Fibroblast of villous mesenchyme (primary cell): ENCODE results near the gene AP2M1. TPM values are rescaled to one million over a fixed set of nuclear protein-coding genes. Genes with fewer than 3 reads are reported as not detected.
"Not testable (repeated sequence)": the region's sequence is repeated elsewhere in the genome, so short reads cannot be mapped to it uniquely, and the experiment has no call there.

Source experiments
- DNase-seq: peaks from one replicate; pipeline ENCODE4 v3.0.0-alpha.2; 2010; ENCODE audit warnings: low read depth
- H3K4me3 ChIP-seq: 2 replicates; pipeline ENCODE4 v1.5.1; 2011; ENCODE audit warnings: low read depth, mild to moderate bottlenecking, low read length
- CTCF ChIP-seq: IDR thresholded peaks from 2 replicates; pipeline ENCODE4 v1.5.1; 2012; ENCODE audit warnings: low read depth, mild to moderate bottlenecking, low read length; ENCODE audit not compliant: insufficient read depth
- total RNA-seq: library from RNA; depleted of rRNA; stranded (reverse); fragments of >200 nt; gene quantifications from 2 replicates; pipeline ENCODE4 v1.2.3, GENCODE V29; 2012

The AP2M1 gene
- total RNA-seq, 1 donor = 469 TPM

GRCh38 chr3:184155644-184156521, 18.8 kb upstream of the AP2M1 start:
- no peak for TF ChIP-seq CTCF
- peak overlapping the region; percentile 92 for H3K4me3 ChIP-seq
- peak; percentile 37 for DNase-seq

GRCh38 chr3:184156522-184156955, 18.1 kb upstream of the AP2M1 start:
- peak overlapping the region; percentile 92 for H3K4me3 ChIP-seq
- no peak for TF ChIP-seq CTCF
- peak; percentile 77 for DNase-seq

GRCh38 chr3:184157206-184157605, 17.4 kb upstream of the AP2M1 start:
- no peak for TF ChIP-seq CTCF
- no peak for DNase-seq
- H3K4me3 ChIP-seq = peak overlapping the region; percentile 92

GRCh38 chr3:184158404-184158803, 16.3 kb upstream of the AP2M1 start:
- DNase-seq = no peak

GRCh38 chr3:184160456-184160855, 14.2 kb upstream of the AP2M1 start:
- no peak overlapping the region for H3K4me3 ChIP-seq
- no peak for TF ChIP-seq CTCF
- peak; percentile 62 for DNase-seq

More at GRCh38 chr3:184158404-184158803, 16.3 kb upstream of the AP2M1 start:
- no peak for TF ChIP-seq CTCF
- no peak overlapping the region for H3K4me3 ChIP-seq

GRCh38 chr3:184162571-184163070, 12.0 kb upstream of the AP2M1 start:
- DNase-seq = not testable (repeated sequence)

GRCh38 chr3:184164648-184165330, 9.9 kb upstream of the AP2M1 start:
- H3K4me3 ChIP-seq = no peak overlapping the region
- no peak for DNase-seq
- TF ChIP-seq CTCF = no peak

More at GRCh38 chr3:184162571-184163070, 12.0 kb upstream of the AP2M1 start:
- H3K4me3 ChIP-seq = not testable (repeated sequence)
